Gastroesophageal sphincter (tissue), 3 donors: ENCODE results near the gene SS18.

Source experiments
- POLR2A ChIP-seq, 2 donors: fragments of 450-650 bp; IDR thresholded peaks; one replicate each; pipeline ENCODE4 v1.6.1; 2017; ENCODE audit warnings: antibody characterized with exemption in 2 of 2, mild to moderate bottlenecking in 2 of 2, moderate library complexity in 1 of 2
- TF ChIP-seq, protein P1 (sequence below), 4 experiments: fragments of 200-600 bp in 2 of 4; fragments of 450-650 bp in 2 of 4; sonication (generic) in 1 of 4; IDR thresholded peaks; one replicate each; pipeline ENCODE4 v1.5.1; 2017 to 2019; ENCODE audit warnings: antibody characterized with exemption in 4 of 4, mild to moderate bottlenecking in 2 of 4, moderate library complexity in 2 of 4

DNA sequence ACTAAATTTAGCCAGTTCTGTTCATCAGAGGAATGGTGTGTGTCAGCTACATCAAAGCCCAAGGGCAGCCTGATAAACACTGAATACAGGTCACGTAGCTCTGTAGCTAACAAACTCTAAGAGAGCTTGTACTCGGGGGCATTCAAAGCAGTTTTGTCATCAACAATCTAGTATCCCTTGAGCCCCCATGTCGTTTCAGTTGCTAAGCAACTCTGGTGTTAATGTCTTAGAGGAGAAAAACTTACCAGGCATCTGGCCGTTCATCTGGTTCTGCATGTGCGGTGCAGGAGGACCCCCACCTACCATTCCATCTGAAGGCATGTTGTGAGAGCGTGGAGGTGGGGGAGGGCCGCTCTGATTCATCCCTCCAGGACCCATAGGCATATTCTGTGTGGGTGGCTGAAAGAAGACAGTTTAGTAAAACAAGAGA is 33.1 kb downstream of the SS18 start:
- TF ChIP-seq POLR2A (IDR thresholded peaks at IDR 0.05), result no peak
- TF ChIP-seq, protein P1, sequence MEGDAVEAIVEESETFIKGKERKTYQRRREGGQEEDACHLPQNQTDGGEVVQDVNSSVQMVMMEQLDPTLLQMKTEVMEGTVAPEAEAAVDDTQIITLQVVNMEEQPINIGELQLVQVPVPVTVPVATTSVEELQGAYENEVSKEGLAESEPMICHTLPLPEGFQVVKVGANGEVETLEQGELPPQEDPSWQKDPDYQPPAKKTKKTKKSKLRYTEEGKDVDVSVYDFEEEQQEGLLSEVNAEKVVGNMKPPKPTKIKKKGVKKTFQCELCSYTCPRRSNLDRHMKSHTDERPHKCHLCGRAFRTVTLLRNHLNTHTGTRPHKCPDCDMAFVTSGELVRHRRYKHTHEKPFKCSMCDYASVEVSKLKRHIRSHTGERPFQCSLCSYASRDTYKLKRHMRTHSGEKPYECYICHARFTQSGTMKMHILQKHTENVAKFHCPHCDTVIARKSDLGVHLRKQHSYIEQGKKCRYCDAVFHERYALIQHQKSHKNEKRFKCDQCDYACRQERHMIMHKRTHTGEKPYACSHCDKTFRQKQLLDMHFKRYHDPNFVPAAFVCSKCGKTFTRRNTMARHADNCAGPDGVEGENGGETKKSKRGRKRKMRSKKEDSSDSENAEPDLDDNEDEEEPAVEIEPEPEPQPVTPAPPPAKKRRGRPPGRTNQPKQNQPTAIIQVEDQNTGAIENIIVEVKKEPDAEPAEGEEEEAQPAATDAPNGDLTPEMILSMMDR (IDR thresholded peaks at IDR 0.05), result no peak
